A549 (cell line): ENCODE measurements around the gene ZFPM1.

Experiments
- CTCF ChIP-seq: fragments of >200 bp; sonication (Bioruptor Twin); formaldehyde crosslinking; IDR thresholded peaks from 3 replicates; pipeline ENCODE4 v1.5.1; 2016
- JUN ChIP-seq, 2 experiments: fragments of >200 bp; sonication (Bioruptor Twin); formaldehyde crosslinking; IDR thresholded peaks; 2 replicates in 1 of 2; 3 replicates in 1 of 2; pipeline ENCODE4 v1.6.1; 2016 to 2017
- POLR2A ChIP-seq: IDR thresholded peaks from 2 replicates; pipeline ENCODE4 v1.6.1; 2012; ENCODE audit warnings: mild to moderate bottlenecking, low read length
- REST ChIP-seq: fragments of 200-600 bp; sonication (generic); IDR thresholded peaks from 2 replicates; pipeline ENCODE4 v1.6.1; 2016; ENCODE audit warnings: antibody characterized with exemption, mild to moderate bottlenecking, moderate library complexity

- TF ChIP-seq POLR2A (no peak), CTCF (no peak), REST (no peak), JUN (IDR thresholded peaks at IDR 0.05) (no peak)
Observed at GRCh38 chr16:88509749-88510069, 56.6 kb downstream of the ZFPM1 start.
